IPS DF 19.7 (cell line): ENCODE data around the gene TRIO.

Experiments used
- DNase-seq: peaks from one replicate; pipeline ENCODE4 v3.0.0-alpha.2; 2013; ENCODE audit warnings: low read depth, low spot score

Gene TRIO

DNA sequence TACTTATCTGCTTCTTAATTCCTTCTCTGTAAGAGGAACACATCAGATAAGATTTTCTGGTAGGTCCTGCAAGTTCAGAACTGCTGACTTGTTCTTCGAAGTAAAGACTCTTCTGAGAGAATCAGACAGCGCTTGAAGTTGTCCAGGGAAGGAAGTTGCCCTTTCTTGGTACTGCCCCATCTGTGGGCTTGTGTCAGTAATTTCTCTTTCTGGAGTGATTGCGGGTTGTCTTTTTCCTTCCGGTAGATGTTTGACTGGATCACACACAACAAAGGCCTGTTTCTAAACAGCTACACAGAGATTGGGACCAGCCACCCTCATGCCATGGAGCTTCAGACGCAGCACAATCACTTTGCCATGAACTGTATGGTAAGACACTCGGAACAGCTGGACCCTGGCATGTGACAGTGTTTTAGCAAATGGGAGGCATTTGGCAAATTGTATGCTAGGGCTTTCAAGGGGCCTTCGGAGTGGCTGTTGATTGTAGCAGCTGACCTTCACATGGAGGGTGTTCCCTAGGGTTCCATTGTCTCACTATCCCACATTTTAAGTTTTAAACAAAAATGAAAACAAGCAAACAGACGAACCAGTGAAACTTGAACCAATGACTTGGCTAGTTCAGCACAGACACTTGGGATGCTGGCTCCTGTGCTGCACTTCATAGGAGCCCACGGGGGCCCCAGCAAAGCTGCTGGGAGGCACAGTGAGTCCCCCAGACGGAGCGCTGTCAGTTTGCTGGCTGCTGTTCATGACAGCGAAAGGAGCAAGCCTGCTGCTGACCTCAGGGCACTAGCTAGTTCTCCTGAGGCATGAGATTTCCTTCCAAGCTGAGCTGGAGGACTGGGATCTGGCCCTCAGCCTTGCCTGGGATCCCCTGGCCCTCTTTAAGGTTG is 149.9 kb downstream of the TRIO start:
- no peak for DNase-seq

DNA sequence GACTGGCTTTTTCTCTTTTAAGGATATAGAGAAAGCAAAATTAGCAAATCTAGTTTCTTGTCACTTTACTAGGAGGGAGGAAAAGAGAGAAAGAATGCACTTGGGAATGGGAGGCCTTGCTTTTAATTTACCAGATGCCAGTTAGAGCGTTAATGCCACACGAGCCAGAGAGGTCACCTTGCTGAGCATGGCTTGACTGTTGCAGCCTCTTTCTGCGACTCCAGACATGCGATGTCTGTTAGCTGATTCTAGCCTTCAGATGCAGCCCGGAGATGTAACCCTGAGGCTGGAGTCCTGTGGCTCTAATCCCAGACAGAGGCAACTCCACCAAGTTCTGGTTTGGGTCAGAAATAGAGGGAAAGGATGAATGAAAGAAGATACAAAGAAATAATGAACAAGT is 152.5 kb downstream of the TRIO start:
- DNase-seq = no peak

DNA sequence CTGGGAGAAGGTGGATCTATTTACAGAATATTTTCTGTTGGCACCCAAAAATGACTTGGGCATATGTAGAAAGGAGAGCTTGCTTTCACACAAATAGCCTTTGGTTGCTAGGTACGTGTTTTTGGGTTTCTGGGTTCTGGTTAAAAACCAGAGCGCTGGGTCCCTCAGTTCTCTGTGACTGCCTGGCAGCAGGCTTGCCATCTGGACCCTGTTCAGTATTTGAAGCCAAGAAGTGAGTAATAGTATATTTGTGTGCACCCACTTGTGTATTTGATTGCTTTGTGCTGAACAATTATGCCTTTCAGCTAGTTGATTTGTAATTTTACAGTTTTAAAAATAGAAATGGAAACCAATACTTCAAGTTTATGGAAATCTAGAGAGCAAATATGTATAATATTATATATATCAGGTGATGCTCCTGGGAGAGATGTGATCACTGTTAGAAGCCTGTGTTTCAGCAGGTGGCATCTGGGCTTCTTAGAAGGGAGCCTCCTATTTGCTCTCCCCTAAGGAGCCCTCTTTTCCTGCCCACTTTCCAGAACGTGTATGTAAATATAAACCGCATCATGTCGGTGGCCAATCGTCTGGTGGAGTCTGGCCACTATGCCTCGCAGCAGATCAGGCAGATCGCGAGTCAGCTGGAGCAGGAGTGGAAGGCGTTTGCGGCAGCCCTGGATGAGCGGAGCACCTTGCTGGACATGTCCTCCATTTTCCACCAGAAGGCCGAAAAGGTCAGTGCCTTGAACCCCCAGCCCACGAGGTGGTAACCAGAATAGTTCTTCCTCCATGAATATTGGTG is 153.6 kb downstream of the TRIO start:
- no peak for DNase-seq

DNA sequence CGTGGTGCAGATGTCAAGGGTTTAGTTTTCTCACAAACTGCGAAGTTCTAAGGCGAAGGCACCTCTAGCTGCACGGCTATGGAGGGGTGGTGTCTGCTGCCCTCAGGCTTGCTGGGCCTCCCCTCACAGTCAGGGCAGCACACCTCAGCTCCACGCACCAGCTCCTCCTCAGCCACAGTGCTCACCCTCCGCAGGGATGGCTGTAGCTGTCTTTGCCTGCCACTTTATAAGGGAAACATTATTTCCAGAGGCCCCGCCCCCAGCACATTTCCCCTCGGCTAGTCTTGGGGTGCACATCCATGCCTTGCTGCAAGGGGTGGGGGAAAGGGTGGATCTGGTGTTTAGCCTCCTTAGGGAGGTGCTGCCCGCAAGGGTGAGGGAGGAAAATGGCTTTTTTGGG is 154.6 kb downstream of the TRIO start:
- DNase-seq = no peak

DNA sequence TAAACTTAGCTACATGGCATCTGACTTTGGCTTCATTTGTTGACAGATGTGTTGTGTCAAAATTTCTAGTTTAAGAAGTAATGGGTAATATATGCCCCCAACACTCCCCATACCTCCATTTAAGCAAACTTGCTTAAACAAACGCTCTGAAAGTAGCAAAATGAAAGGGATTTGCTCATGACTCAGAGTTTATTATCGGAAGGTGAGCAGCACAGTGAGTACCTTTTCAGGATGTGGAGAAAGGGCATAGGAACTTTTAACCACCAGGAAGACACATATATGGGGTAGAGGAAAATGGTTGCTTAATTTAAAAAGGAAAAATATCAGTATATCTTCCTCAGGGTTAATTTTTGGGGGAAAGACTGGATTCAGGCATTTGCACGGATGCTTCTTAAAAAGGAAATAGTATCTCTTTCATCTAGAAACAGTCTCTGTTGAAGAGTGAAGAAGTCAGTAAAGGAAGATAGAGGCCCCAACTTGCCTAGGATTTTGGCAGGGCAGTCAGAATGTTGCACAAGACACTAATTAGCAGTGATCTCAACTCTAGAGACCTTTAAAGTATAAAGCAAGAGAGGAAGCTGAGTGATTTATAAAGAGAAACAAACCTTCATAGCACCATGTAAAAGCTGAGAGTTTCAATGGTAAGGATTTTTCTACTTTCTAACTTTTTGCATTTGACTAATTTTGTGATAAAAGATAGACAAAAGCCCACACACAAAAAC is 155.1 kb downstream of the TRIO start:
- no peak for DNase-seq

DNA sequence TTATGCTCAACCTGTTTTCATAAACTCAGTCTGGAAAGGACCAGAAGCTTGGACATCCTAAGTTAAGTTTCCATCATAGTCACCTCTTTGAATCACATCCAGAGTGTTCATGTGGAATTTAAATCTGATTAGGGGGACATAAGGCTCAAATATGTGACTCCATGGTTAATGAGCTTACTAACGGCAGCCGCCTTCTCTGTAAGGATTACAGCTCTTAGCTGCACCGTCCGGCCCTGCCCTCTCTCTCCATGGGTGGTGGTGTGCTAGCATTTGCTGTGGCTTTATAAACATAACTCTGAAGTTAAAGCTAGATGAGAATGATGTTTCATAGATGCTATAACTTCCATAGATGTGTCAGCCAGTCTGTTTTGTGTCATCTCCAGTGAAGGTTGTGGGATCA is 156.5 kb downstream of the TRIO start:
- no peak for DNase-seq

DNA sequence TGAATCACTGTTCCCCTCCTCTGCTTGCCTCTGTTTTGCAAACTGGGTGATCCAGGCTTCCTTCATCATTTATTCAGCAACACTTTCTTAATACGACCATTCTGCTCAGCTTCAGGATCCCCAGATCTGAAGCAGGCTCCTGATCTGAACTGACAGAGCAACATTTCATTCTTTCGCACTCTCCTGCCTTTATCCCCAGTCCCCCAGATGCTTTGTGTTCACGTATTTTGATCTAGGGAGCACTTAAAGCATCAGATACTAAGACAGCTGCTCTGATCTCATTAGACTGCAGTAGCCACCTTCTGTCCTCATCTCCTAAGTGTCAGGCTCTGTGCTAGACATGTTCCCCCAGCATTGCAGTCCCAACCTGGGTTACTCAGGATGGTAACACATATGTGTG is 158.0 kb downstream of the TRIO start:
- DNase-seq = no peak

DNA sequence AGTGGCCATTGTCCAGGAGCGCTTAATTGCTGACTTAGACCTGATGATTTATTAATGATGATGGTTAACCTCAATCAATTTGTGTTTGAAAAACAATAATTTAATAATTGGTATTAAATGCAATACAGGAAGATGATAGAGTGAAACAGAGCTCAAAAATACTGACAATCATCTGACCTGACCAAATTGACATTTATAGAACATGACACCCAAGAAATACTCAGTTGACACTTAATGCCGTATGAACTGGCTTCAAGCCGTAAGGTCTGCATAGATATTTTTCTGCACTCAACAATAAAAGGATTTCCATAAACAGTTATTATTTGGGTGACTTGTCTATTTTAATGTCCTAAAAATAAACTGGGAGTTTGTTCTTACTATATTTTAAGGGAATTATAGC is 159.2 kb downstream of the TRIO start:
- no peak for DNase-seq

DNA sequence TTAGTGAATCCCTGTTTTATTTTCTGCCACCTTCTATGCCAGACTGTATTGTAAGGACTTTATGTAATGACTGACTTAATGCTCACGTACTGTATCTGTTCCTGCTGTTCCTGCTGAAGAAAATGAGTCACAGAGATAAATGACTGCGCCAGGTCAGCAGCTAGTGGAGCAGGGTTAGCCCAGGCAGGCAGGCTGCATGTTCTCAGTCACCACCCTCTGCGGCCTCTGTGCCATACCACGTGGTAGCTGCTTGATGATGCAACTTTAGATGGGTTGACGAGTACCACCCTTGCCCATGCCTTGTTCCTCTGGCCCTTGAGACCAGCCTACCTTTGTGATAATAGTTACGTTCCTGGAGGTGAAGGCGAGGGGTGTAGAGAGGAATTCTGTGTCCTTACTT is 161.9 kb downstream of the TRIO start:
- no peak for DNase-seq

DNA sequence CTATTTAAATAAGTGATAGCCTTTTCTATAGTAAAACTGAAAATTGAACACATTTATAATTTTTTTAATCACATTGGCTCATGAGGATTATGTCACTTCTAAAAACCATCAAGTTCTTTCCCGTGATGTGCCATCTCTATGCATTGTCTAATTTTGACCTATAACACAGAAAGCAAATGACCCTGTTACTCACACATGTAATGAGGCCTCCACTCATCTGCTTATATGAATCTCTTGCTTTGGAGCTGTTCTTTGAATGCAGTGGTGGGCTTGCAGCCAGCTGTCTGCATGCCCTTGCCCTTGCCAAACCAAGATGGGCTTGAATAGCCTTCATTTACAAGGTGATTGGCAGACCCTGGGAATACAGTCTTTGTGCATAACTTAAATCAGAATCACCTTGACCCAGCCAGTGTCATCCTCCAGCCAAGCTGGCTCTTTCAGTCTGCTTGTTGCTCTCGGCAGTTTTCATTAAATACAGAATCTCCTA is 163.2 kb downstream of the TRIO start:
- DNase-seq = no peak

DNA sequence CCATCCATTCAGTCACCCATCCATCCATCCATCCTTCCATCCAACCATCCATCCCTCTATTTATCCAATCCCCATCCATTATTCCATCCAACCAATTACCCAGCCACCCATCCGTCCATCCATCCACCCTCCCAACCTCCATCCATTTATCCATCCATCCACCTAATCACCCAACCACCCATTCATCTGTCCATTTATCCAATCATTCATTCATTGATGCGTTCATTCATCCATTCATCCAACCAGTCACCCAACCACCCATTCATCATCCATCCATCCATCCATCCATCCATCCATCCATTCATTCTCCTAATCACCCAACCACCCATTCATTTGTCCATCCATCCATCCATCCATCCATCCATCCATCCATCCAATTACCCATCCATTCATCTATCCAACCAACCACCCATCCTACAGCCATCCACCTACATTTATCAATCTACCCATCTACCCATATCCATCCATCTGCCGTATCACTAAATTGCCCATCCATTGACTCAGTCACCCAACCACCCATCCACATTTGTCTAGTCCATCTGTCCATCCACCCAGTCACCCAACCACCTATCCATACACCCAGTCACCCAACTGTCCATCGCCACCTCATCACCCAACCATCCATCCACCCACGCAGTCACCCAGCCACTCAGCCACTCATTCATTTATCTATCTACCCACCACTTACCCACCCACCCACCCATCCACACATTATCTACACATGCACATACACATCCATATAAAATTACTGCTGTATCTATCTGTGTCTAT is 165.4 kb downstream of the TRIO start:
- DNase-seq = no peak

DNA sequence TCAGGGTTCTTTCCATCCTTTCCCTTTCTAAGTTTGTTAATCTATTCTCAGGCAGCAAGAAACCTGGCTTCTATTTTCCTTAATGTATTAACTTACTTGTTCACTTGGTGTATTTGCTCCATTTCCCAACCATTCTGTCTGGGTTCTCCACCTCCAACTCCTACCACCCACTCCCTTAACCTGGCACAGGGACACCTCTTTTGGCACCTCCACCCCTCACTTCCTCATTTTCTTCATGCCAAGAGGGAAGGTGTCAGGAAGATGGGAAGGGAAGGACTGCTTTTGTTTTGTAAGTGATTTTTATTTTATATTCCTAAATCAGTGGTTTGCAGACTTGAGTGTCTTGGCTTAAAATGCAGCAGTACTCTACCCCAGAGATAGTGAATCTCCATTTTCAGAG is 166.1 kb downstream of the TRIO start:
- no peak for DNase-seq

DNA sequence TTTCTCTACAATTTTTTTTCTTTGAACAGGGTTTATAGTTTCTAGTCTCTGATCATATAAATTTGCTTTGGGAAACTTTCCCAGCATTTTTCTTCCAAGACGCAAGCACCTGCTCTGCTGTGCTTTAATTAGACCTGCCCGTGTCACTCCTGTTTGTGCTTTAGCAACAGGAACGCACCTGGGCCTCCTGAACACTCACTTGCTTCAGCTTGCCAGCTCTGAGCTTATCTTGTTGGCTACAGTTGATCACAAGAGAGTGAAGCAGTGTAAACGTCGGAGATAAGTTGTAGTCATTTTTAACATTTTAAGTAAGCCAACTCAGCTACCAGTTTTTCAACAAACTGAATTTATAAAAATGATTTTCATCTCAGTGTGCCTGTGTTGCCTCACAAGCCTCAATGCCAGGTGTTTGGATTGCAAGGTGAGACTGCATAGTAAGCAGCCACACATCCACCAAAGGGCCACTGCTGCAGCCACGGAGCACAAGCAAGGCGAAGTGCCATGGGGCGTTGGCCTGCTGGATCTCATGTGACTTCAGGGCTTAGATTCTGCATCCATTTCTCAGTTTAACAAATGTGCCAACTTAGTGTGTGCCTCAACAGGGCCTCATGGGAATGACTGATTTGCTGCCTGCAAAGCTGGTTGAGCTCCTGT is 166.9 kb downstream of the TRIO start:
- DNase-seq = no peak

DNA sequence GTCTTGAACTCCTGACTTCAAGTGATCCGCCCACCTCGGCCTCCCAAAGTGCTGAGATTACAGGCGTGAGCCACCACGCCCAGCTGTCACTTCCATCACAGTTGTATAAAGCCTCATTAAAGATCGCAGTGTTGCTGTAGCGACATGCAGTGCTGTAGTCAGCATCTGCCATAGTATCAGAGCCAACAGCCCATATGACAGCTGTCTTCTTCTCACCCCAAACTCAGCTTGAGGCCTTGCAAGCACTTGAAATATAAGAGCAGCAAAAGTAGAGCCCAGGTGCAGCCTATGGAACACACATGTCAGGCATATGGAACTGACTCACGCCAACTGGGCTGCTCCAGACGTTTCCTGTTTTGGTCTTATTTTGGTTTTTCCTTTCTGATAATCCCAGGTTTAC is 167.8 kb downstream of the TRIO start:
- no peak for DNase-seq

DNA sequence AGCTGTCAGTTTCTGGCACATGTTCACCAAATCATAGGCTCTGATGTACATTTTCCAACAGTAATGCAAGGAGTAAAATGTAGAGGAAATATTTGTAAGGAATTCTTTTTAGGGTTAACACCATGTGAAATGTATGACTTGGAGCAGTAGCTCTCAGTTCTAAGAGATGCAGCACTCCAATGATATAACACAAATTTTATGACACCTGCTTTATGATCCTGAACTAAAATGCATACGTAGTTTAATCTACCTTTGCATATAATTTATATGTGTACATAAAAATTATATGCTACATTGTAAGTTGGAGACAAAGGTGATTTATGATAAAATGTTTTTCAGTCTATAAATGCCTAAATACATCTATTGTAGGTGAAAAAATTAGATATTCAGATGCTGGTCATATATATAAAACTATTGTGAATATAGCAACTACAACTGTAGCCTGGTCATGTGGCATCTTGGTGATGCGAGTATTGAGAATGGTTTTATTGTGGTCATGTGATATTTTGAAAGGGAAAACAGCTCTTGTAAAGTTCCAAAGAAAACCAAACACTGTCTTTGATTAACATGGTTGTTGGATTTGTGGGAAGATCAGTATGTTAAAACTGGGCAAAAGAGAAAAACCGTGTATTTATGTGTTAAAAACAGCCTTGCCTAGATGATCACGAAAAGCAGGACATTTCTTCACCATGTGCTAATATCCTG is 171.0 kb downstream of the TRIO start:
- DNase-seq = no peak

DNA sequence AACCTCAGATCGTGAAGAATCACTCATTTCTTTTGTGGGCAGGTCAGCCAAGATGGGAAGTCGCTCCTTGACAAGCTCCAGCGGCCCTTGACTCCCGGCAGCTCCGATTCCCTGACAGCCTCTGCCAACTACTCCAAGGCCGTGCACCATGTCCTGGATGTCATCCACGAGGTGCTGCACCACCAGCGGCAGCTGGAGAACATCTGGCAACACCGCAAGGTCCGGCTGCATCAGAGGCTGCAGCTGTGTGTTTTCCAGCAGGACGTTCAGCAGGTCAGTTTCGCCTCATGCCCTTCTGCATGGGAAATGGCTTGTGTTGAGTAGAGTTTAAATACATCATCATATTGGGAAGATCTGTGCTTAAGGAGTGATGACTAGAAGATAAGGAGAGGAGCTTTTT is 173.3 kb downstream of the TRIO start:
- no peak for DNase-seq

DNA sequence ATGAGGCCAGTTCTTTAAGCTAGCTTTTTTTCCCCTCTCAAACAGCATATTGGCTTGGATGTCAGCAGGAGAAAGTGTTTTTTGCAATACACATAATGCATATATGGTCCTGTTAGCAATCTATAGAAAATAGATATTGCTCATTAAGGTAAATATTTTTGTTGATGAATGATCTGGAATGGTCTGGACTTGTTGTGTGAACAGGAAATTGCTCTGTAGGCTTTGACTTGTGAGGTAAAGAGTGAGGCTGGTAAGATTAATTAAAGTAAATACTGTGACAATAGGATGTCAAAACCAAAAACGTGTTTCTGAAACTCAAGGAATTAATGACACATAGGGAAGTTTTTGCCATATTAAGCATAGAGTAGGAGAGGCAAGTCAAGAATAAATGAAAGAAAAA is 176.0 kb downstream of the TRIO start:
- no peak for DNase-seq

DNA sequence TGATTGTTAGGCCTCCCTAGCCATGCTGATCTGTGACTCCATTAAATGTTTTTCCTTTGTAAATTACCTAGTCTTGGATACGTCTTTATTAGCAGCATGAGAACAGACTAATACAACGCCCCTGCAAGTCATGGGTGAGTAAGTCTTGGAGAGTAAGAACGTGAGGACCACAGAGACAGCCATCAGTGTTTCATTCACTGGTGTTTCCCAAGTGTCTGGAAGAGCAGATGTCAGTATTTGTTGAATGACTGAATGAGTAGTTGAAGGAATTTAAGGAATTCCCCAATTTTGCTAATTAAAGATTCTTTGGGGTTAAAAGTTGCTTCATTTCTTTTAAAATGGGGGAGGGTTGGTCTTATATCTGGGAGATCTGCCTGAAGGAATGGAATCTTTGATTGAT is 178.8 kb downstream of the TRIO start:
- DNase-seq = no peak

DNA sequence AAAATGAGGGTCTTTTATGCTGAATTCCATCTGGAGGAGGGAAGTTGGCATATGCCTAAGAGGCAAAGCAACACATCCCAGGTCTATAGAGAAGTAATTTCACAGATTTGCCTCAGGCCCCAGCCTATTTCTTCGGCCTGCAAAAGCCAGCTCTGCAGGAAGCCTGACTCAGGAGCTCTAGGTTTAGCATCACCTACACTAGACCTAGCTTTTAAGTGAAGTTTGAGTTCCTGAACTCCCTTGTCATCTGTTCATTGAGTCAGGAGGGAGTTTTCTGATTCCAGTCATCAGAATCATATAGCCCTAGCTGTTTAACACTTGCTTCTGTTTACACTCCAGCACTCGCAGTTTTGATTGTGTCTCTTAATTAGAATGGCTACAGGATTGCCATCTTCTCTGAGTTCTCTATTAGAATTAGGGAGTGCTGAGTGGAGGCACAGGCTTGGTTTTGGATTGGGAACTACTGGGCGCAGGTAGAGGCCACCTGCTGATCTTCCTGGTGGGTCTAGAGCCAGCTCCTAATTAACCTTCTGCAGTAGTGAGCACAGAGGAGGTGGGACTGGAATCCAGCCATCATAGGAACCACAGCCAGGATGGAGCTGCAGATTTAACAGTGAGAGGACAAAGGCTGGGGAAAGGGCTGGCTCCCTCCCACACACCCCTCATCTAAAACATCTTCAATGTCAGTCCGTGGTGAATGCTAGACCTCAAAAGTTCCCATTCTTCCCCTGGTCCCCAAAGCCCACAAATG is 179.5 kb downstream of the TRIO start:
- DNase-seq = no peak

DNA sequence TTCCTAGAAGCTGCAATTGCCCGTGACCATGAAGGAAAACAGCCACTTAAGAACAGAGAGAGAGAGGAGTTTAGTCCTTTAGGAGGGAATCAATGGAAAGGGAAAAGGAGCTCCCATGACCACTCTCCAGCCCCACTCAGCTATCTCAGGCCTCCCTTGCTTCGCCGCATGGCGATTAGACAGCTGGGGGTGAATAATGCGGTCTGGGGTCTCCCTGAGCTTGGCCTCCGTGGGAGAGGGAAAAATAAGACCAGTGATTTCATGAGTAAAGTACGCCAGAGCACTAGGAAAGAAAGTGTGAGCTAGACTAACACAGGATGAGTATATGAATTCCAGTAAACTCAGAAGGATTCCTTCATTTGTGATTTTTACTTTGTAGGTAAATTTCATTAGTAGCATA is 180.3 kb downstream of the TRIO start:
- DNase-seq = no peak
